SK-N-SH (cell line): ENCODE measurements around the gene EFNB2. TPM values are rescaled to one million over a fixed set of nuclear protein-coding genes. Genes with fewer than 3 reads are reported as not detected.

ENCODE experiments used
- CTCF ChIA-PET: fragments of 300-600, 350-600 bp; formaldehyde crosslinking; extraction: SDS; loops from one replicate; lab custom pipeline; 2021; lab: Yijun Ruan, JAX
- POLR2A ChIA-PET: fragments of 350-600 bp; sonication (Branson Sonifier 250); formaldehyde crosslinking; extraction: SDS; loops from one replicate; lab custom pipeline; 2020; ENCODE audit warnings: antibody characterized with exemption, inconsistent platforms; lab: Yijun Ruan, JAX
- DNase-seq: peaks from one replicate; pipeline ENCODE4 v3.0.0; 2012
- H2AFZ ChIP-seq: fragments of 200-600 bp; sonication (generic); 2 replicates; pipeline ENCODE4 v1.8.1; 2016; ENCODE audit warnings: antibody characterized with exemption, mild to moderate bottlenecking, low read depth
- H3F3A ChIP-seq: fragments of 200-600 bp; sonication (generic); replicated peaks from 2 replicates; pipeline ENCODE3; 2016; ENCODE audit warnings: antibody characterized with exemption, mild to moderate bottlenecking; ENCODE audit not compliant: insufficient read depth
- H3K27ac ChIP-seq, 2 experiments: fragments of 200-500 bp in 1 of 2; fragments of 200-600 bp in 1 of 2; sonication (Bioruptor generic) in 1 of 2; sonication (generic), shearing (Covaris generic) in 1 of 2; 2 replicates each; pipeline versions ENCODE4 v1.5.1 to v1.6.1; 2014 to 2016; ENCODE audit warnings: low read depth in 2 of 2, inconsistent platforms in 1 of 2, low read length in 1 of 2, mild to moderate bottlenecking in 1 of 2, mixed read lengths in 1 of 2
- H3K27me3 ChIP-seq: fragments of 200-600 bp; sonication (generic), shearing (Covaris generic); 2 replicates; pipeline ENCODE4 v1.6.1; 2016; ENCODE audit warnings: mixed run types; ENCODE audit not compliant: insufficient read depth
- H3K36me3 ChIP-seq, 2 experiments: fragments of 200-500 bp in 1 of 2; fragments of 200-600 bp in 1 of 2; sonication (Bioruptor generic) in 1 of 2; sonication (generic) in 1 of 2; replicated peaks in 1 of 2; 2 replicates each; pipeline versions ENCODE3 to v1.5.1; 2014 to 2016; ENCODE audit warnings: low read length in 1 of 2, mild to moderate bottlenecking in 1 of 2; ENCODE audit not compliant: insufficient read depth in 2 of 2, control insufficient read depth in 1 of 2
- H3K4me1 ChIP-seq, 2 experiments: fragments of 200-500 bp in 1 of 2; fragments of 200-600 bp in 1 of 2; sonication (Bioruptor generic) in 1 of 2; sonication (generic), shearing (Covaris generic) in 1 of 2; 2 replicates each; pipeline versions ENCODE4 v1.5.1 to v1.6.1; 2014 to 2016; ENCODE audit warnings: low read depth in 1 of 2, low read length in 1 of 2, mixed run types in 1 of 2; ENCODE audit not compliant: insufficient read depth in 2 of 2, control insufficient read depth in 1 of 2
- H3K4me2 ChIP-seq: fragments of 200-600 bp; sonication (generic), shearing (Covaris generic); 2 replicates; pipeline ENCODE4 v1.6.1; 2017; ENCODE audit warnings: mixed run types
- H3K4me3 ChIP-seq, 2 experiments: fragments of 200-500 bp in 1 of 2; fragments of 200-600 bp in 1 of 2; sonication (Bioruptor generic) in 1 of 2; sonication (generic), shearing (Covaris generic) in 1 of 2; 2 replicates each; pipeline versions ENCODE4 v1.5.1 to v1.8.1; 2014 to 2016; ENCODE audit warnings: low read depth in 2 of 2, inconsistent platforms in 1 of 2, low read length in 1 of 2, mild to moderate bottlenecking in 1 of 2, mixed read lengths in 1 of 2, moderate library complexity in 1 of 2
- H3K79me2 ChIP-seq: fragments of 200-600 bp; sonication (generic); 2 replicates; pipeline ENCODE4 v1.8.1; 2017; ENCODE audit warnings: mild to moderate bottlenecking; ENCODE audit not compliant: insufficient read depth
- H3K9ac ChIP-seq: fragments of 200-600 bp; sonication (generic); 2 replicates; pipeline ENCODE4 v1.6.1; 2017; ENCODE audit warnings: mixed run types
- H3K9me2 ChIP-seq: fragments of 200-600 bp; sonication (generic); 2 replicates; pipeline ENCODE4 v1.6.1; 2017; ENCODE audit warnings: mixed run types
- H3K9me3 ChIP-seq: fragments of 200-600 bp; sonication (generic); 2 replicates; pipeline ENCODE4 v1.6.1; 2017; ENCODE audit warnings: mixed run types, mild to moderate bottlenecking, moderate library complexity
- H4K20me1 ChIP-seq: fragments of 200-600 bp; sonication (generic); 2 replicates; pipeline ENCODE4 v1.6.1; 2017; ENCODE audit warnings: mild to moderate bottlenecking, mixed run types; ENCODE audit not compliant: insufficient read depth
- CHD2 ChIP-seq: fragments of 150-350 bp; IDR thresholded peaks from 2 replicates; pipeline ENCODE4 v1.6.1; 2018; ENCODE audit warnings: low read length; ENCODE audit not compliant: partially characterized antibody
- EP300 ChIP-seq, 2 experiments: IDR thresholded peaks; 2 replicates each; pipeline versions ENCODE4 v1.4.0 to v1.6.1; 2012; ENCODE audit warnings: borderline replicate concordance in 1 of 2, low read depth in 1 of 2, low read length in 1 of 2
- EZH2phosphoT487 ChIP-seq: fragments of 200-600 bp; sonication (generic); IDR thresholded peaks from 2 replicates; pipeline ENCODE4 v1.6.1; 2017; ENCODE audit warnings: low read depth, mixed run types, mild to moderate bottlenecking, antibody characterized with exemption, moderate library complexity, borderline replicate concordance
- FOXJ3 ChIP-seq: sonication (generic); formaldehyde crosslinking; IDR thresholded peaks from 2 replicates; pipeline ENCODE4 v1.5.1; 2020; ENCODE audit warnings: mild to moderate bottlenecking, missing genetic modification reagents
- GATA2 ChIP-seq: sonication (generic); formaldehyde crosslinking; IDR thresholded peaks from 2 replicates; pipeline ENCODE4 v1.5.0; 2020; ENCODE audit warnings: mild to moderate bottlenecking, missing genetic modification reagents
- IRF3 ChIP-seq: fragments of 150-350 bp; IDR thresholded peaks from 2 replicates; pipeline ENCODE4 v1.6.1; 2016; ENCODE audit warnings: mild to moderate bottlenecking, low read depth, low read length
- MAX ChIP-seq: IDR thresholded peaks from 2 replicates; pipeline ENCODE4 v1.4.0; 2012; ENCODE audit warnings: low read depth
- MEF2A ChIP-seq: IDR thresholded peaks from 2 replicates; pipeline ENCODE4 v1.4.0; 2012; ENCODE audit warnings: low read depth, borderline replicate concordance
- MXI1 ChIP-seq: IDR thresholded peaks from 2 replicates; pipeline ENCODE4 v1.6.1; 2012; ENCODE audit warnings: mild to moderate bottlenecking, low read depth, low read length, improper control_type of control experiment
- NRF1 ChIP-seq: IDR thresholded peaks from 2 replicates; pipeline ENCODE4 v1.6.1; 2012; ENCODE audit warnings: low read depth, mild to moderate bottlenecking, low read length
- POLR2AphosphoS5 ChIP-seq: IDR thresholded peaks from 2 replicates; pipeline ENCODE4 v1.6.1; 2012; ENCODE audit warnings: low read depth, low read length
- RAD21 ChIP-seq: IDR thresholded peaks from 2 replicates; pipeline ENCODE4 v1.6.1; 2012; ENCODE audit warnings: mild to moderate bottlenecking, low read length
- RXRA ChIP-seq: IDR thresholded peaks from 2 replicates; pipeline ENCODE4 v1.4.0; 2012; ENCODE audit warnings: low read depth, mild to moderate bottlenecking, borderline replicate concordance
- SIN3A ChIP-seq: IDR thresholded peaks from 2 replicates; pipeline ENCODE4 v1.6.1; 2012; ENCODE audit warnings: low read depth, mild to moderate bottlenecking, low read length, moderate library complexity, borderline replicate concordance
- YY1 ChIP-seq: IDR thresholded peaks from 2 replicates; pipeline ENCODE4 v1.4.0; 2012; ENCODE audit warnings: low read depth, mild to moderate bottlenecking
- WGBS: methylation state at CpG from one replicate; pipeline ENCODE4 v1.1.6; 2017; ENCODE audit warnings: low lambda C conversion rate; 5-methylcytosine and 5-hydroxymethylcytosine counted together
- polyA plus RNA-seq, 3 experiments: library from polyadenylated mRNA; depleted of rRNA; stranded (reverse); fragments of >200 nt; gene quantifications; 2 replicates each; pipeline ENCODE4 v1.2.3, GENCODE V29; 2012
- TF ChIP-seq, protein P1 (sequence below): fragments of 150-350 bp; IDR thresholded peaks from 2 replicates; pipeline ENCODE4 v1.6.1; 2017; ENCODE audit warnings: antibody characterized with exemption, low read length, low read depth, borderline replicate concordance
- TF ChIP-seq, protein P2 (sequence below): IDR thresholded peaks from 2 replicates; pipeline ENCODE4 v1.6.1; 2012; ENCODE audit warnings: mild to moderate bottlenecking, low read depth, low read length, moderate library complexity
- TF ChIP-seq, protein P3 (sequence below): IDR thresholded peaks from 2 replicates; pipeline ENCODE4 v1.4.0; 2012; ENCODE audit warnings: low read depth, borderline replicate concordance
- TF ChIP-seq, protein P4 (sequence below): fragments of 200-600 bp; sonication (generic); IDR thresholded peaks from 2 replicates; pipeline ENCODE4 v1.6.1; 2017; ENCODE audit warnings: antibody characterized with exemption, mild to moderate bottlenecking, moderate library complexity

EFNB2 gene
- polyA plus RNA-seq, 1 of the 3 experiments (the other 2 are of a cell fraction) = 3.0 TPM

- no peak for TF ChIP-seq MEF2A
- no peak for TF ChIP-seq RXRA
- TF ChIP-seq, protein P1, sequence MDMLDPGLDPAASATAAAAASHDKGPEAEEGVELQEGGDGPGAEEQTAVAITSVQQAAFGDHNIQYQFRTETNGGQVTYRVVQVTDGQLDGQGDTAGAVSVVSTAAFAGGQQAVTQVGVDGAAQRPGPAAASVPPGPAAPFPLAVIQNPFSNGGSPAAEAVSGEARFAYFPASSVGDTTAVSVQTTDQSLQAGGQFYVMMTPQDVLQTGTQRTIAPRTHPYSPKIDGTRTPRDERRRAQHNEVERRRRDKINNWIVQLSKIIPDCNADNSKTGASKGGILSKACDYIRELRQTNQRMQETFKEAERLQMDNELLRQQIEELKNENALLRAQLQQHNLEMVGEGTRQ = no peak
- no peak for TF ChIP-seq SIN3A
- TF ChIP-seq YY1 = no peak
Measured at GRCh38 chr13:106528718-106529414, 6.6 kb downstream of the EFNB2 start (continued).

- TF ChIP-seq, protein P2, sequence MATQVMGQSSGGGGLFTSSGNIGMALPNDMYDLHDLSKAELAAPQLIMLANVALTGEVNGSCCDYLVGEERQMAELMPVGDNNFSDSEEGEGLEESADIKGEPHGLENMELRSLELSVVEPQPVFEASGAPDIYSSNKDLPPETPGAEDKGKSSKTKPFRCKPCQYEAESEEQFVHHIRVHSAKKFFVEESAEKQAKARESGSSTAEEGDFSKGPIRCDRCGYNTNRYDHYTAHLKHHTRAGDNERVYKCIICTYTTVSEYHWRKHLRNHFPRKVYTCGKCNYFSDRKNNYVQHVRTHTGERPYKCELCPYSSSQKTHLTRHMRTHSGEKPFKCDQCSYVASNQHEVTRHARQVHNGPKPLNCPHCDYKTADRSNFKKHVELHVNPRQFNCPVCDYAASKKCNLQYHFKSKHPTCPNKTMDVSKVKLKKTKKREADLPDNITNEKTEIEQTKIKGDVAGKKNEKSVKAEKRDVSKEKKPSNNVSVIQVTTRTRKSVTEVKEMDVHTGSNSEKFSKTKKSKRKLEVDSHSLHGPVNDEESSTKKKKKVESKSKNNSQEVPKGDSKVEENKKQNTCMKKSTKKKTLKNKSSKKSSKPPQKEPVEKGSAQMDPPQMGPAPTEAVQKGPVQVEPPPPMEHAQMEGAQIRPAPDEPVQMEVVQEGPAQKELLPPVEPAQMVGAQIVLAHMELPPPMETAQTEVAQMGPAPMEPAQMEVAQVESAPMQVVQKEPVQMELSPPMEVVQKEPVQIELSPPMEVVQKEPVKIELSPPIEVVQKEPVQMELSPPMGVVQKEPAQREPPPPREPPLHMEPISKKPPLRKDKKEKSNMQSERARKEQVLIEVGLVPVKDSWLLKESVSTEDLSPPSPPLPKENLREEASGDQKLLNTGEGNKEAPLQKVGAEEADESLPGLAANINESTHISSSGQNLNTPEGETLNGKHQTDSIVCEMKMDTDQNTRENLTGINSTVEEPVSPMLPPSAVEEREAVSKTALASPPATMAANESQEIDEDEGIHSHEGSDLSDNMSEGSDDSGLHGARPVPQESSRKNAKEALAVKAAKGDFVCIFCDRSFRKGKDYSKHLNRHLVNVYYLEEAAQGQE = no peak
- TF ChIP-seq MAX (no peak), POLR2AphosphoS5 (no peak), RAD21 (no peak), IRF3 (no peak), CHD2 (no peak), FOXJ3 (CRISPR knock-in tag) (no peak), MEF2A (no peak), GATA2 (no peak), NRF1 (no peak), MXI1 (no peak), EZH2phosphoT487 (no peak), EP300 (IDR thresholded peaks at IDR 0.05; ENCODE audit: borderline replicate concordance in 1 of 2, low read depth in 1 of 2, low read length in 1 of 2) (no peak)
- TF ChIP-seq, protein P3, sequence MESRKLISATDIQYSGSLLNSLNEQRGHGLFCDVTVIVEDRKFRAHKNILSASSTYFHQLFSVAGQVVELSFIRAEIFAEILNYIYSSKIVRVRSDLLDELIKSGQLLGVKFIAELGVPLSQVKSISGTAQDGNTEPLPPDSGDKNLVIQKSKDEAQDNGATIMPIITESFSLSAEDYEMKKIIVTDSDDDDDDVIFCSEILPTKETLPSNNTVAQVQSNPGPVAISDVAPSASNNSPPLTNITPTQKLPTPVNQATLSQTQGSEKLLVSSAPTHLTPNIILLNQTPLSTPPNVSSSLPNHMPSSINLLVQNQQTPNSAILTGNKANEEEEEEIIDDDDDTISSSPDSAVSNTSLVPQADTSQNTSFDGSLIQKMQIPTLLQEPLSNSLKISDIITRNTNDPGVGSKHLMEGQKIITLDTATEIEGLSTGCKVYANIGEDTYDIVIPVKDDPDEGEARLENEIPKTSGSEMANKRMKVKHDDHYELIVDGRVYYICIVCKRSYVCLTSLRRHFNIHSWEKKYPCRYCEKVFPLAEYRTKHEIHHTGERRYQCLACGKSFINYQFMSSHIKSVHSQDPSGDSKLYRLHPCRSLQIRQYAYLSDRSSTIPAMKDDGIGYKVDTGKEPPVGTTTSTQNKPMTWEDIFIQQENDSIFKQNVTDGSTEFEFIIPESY = no peak
- TF ChIP-seq, protein P4, sequence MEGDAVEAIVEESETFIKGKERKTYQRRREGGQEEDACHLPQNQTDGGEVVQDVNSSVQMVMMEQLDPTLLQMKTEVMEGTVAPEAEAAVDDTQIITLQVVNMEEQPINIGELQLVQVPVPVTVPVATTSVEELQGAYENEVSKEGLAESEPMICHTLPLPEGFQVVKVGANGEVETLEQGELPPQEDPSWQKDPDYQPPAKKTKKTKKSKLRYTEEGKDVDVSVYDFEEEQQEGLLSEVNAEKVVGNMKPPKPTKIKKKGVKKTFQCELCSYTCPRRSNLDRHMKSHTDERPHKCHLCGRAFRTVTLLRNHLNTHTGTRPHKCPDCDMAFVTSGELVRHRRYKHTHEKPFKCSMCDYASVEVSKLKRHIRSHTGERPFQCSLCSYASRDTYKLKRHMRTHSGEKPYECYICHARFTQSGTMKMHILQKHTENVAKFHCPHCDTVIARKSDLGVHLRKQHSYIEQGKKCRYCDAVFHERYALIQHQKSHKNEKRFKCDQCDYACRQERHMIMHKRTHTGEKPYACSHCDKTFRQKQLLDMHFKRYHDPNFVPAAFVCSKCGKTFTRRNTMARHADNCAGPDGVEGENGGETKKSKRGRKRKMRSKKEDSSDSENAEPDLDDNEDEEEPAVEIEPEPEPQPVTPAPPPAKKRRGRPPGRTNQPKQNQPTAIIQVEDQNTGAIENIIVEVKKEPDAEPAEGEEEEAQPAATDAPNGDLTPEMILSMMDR = no peak
- TF ChIP-seq, protein P1 = no peak
- Histone ChIP-seq H3K9me2 (no peaks in the 10 kb centered on the region), H3K36me3 (no peaks in the 10 kb centered on the region), H3K27ac (no peak overlapping the region), H3K4me2 (no peak overlapping the region), H3K4me1 (peaks cover 0 to 56% of the 10 kb centered on the region in 2 experiments; a peak in 2 of 4 replicates), H3F3A (no peaks in the 10 kb centered on the region), H3K4me3 (no peak overlapping the region), H3K9ac (no peak overlapping the region), H3K9me3 (no peaks in the 10 kb centered on the region), H2AFZ (no peak overlapping the region), H3K79me2 (peaks cover 26% of the 10 kb centered on the region; the same call in 1 of the 2 replicates), H3K27me3 (no peaks in the 10 kb centered on the region), H4K20me1 (no peaks in the 10 kb centered on the region)
- CTCF ChIA-PET = interaction anchor here (0.9 to 1.1 kb wide), 3 partner anchors 8 to 596 kb away, joined by 3 to 6 read pairs (median 3); no protein-coding TSS in a partner anchor
- WGBS = 73% methylated on average over 2 of the region's 2 CpGs
- no peak for DNase-seq
- POLR2A ChIA-PET = no interaction called here
Measured at GRCh38 chr13:106527826-106528225, 7.6 kb downstream of the EFNB2 start.
